IPS-18c (cell line): Measurements from ENCODE around the gene ATF6.
"Not testable (repeated sequence)": the region's sequence is repeated elsewhere in the genome, so short reads cannot be mapped to it uniquely, and the experiment has no call there.

Experiments used
- H3K4me3 ChIP-seq: 2 replicates; pipeline ENCODE4 v1.7.0; 2013; ENCODE audit warnings: low read depth, mild to moderate bottlenecking, low read length, moderate library complexity; ENCODE audit not compliant: insufficient read depth
- H3K9me3 ChIP-seq: one replicate; pipeline ENCODE4 v1.6.1; 2013; ENCODE audit warnings: mild to moderate bottlenecking, low read length, moderate library complexity; ENCODE audit not compliant: control insufficient read depth, insufficient read depth

ATF6 gene

DNA sequence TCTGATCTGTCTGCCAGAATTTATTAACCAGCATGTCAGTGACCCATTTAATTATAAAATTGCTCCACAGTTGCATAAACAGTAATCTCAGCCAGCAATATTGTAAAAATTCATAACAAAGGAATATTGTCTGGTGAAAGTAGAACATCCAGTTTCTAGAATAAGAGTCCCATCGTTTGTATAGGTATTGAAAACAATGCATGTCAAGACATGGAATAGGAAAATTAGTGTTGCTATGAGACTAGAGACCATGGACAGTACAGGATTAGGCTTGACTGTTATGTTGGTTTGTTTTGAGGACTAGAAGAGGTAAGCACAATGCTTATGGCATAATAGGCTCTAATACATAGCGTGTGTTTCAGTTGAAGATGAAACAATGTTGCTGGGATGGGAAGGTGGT lies 37.1 kb downstream of the ATF6 start:
- Histone ChIP-seq H3K4me3 (no peak overlapping the region), H3K9me3 (no peaks in the 10 kb centered on the region)

DNA sequence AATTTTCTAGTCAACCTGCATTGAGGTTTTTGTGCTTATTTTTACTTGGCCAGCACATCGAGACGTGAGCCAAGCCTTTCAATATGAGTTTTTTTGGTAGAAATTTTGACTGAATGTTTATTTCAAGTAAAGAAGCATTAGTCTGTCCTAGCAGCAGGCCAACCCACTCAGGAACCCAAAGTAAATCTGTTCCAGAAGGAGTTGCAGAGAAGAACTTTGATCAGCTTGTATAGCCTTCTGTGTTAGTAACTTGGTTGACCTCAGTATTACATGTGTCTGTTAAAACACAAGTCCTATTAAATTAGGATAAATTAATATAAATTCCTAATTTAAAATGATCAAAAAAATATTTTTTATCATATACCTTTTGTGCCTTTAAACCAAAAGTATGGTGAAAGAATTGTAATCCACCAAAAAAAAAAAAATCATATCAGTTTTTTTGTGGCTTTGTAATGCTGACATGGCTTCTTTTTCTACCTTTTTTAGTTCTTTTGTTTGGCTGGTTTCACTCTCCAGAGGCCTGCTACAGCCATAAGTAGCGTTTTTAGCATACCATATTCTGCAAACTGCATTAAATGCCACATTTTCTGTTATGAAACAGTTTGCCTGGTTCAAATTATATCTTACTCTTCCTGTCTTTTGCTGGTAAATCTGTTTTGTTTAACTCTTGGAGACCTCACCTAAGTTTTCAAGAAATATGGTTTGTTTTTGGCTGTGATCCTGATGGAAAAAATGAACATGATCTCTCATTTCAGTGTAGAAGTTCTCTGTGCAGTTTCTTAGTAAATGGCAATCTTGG lies 39.5 kb downstream of the ATF6 start:
- Histone ChIP-seq H3K9me3 (peaks cover 2% of the 10 kb centered on the region), H3K4me3 (no peak overlapping the region)

DNA sequence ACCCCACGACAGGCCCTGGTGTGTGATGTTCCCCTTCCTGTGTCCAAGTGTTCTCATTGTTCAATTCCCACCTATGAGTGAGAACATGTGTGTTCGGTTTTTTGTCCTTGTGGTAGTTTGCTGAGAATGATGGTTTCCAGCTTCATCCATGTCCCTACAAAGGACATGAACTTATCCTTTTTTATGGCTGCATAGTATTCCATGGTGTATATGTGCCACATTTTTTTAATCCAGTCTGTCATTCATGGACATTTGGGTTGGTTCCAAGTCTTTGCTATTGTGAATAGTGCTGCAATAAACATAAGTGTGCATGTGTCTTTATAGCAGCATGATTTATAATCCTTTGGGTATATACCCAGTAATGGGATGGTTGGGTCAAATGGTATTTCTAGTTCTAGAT lies 43.1 kb downstream of the ATF6 start:
- H3K4me3 ChIP-seq, H3K9me3 ChIP-seq: not testable (repeated sequence)

DNA sequence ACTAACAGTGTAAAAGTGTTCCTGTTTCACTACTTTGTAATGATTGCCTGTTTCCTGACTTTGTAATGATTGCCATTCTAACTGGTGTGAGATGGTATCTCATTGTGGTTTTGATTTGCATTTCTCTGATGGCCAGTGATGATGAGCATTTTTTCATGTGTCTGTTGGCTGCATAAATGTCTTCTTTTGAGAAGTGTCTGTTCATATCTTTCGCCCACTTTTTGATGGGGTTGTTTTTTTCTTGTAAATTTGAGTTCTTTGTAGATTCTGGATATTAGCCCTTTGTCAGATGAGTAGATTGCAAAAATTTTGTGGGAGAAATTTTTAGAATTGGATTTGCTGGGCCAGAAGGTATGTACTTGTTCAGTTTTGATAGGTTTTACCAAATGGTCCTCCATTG lies 43.5 kb downstream of the ATF6 start:
- not testable (repeated sequence) for H3K9me3 ChIP-seq, H3K4me3 ChIP-seq

DNA sequence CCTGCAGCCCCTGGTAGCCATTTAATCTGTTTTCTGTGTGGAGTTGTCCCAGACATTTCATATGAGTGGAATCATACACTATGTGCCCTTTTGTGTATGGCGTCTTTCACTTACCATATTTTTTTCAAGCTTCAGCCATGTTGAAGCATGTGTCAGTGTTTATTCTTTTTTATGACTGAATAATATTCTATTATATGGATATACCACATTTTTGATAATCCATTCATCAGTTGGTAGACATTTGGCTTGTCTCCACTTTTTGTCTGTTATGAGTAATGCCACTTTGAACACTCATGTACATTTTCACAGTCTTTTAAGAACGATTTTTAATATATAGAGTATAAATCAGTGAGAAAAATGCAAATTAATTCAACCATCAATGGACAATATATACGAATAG lies 44.7 kb downstream of the ATF6 start:
- H3K4me3 ChIP-seq = no peak overlapping the region
- H3K9me3 ChIP-seq = peaks cover 2% of the 10 kb centered on the region

DNA sequence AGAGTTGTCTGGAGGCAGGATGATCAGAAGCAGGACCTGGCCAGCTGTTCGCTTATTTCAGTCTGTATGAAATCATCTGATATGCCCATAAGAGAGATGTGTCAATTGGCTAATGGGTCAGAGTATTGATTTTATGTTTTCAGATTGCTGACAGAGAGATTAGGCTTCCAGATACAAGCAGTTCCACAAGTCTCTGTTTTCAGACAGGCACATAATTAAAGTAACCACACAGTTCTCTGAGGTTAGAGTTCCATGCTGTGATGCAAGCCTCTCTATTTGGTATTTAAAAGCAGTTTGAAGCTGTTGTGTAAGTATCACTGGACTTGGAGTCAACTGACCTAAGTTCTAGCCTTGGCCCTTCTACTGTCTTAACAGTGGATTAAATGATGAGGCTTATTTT lies 50.1 kb downstream of the ATF6 start:
- no peaks in the 10 kb centered on the region for H3K9me3 ChIP-seq
- H3K4me3 ChIP-seq = no peak overlapping the region

DNA sequence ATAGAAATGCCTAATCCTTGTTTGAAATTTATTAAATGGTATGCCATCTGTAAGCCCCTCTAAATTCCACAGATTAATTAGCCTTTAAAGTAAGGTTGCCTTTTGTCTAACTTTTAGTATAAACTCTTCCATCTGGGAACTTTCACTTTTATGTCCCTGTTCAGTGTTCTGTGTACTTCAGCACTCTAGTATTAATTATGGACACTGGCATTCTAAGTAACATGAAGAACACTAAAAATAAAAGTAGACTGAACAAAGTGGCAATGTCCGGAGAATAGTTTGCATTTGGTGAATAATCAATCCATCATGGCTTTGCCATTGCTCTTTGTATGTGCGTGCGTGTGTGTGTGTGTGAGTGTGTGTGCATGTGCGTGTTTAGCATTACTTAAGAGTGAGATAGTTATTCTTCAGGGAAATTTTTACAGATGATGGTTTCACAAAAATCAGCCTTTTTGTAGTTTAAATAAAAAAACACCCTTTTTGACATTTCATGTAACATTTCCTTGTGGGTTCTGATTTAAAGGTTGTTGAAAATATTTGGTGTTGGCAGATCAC lies 51.1 kb downstream of the ATF6 start:
- Histone ChIP-seq H3K9me3 (no peaks in the 10 kb centered on the region), H3K4me3 (no peak overlapping the region)

DNA sequence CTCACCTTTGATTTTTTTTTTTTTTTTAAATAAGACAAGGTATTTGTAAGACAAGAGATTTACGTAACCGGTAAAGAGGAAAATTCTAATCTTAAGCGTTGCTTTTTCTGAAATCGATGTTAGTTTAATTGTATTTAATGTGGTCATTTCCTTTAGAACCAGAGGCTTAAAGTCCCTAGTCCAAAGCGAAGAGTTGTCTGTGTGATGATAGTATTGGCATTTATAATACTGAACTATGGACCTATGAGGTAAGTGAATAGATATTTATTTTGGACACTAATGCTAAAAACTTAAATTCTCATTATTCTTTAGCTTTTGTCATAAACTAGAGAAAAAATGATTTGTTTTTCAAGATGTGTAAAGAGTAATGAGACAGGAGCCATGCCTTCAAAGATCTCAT lies 54.8 kb downstream of the ATF6 start:
- H3K4me3 ChIP-seq = no peak overlapping the region
- no peaks in the 10 kb centered on the region for H3K9me3 ChIP-seq

DNA sequence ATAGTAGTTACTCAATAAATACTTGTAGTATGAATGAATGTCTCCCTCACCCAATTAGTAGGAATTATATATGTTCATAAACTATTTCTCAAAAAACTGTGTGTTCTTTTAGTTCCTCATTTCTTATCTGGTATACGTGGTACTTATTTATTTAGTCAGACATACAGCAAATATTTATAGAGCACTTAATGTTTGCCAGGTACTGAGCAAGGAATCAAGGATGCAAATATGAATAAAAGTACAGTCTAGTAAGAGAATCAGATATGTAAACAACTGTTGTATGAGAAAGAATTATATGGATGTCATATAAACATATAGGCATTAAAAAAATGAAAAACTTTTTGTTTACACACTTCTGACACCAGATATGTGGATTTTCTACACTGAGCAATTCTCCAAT lies 58.5 kb downstream of the ATF6 start:
- H3K9me3 ChIP-seq = no peaks in the 10 kb centered on the region

DNA sequence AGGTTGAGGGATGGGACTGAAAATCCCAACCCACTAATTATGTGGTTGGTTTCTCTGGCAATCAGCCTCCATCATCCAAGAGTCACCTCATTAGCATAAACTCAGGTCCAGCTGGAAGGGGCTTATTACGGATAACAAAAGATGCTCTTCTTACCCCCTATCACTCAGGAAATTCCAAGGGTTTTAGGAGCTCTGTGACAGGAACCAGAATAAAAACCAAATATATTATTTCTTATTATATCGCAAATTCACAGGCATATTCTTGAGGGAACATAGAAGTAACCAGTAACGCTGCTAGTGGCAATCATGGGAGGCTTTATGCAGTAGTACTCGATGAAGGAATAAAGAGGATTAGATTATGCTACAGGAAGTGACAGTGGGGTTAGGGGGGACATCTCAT lies 59.7 kb downstream of the ATF6 start:
- Histone ChIP-seq H3K4me3 (no peak overlapping the region), H3K9me3 (no peaks in the 10 kb centered on the region)

More for the DNA sequence above, 58.5 kb downstream of the ATF6 start:
- no peak overlapping the region for H3K4me3 ChIP-seq

DNA sequence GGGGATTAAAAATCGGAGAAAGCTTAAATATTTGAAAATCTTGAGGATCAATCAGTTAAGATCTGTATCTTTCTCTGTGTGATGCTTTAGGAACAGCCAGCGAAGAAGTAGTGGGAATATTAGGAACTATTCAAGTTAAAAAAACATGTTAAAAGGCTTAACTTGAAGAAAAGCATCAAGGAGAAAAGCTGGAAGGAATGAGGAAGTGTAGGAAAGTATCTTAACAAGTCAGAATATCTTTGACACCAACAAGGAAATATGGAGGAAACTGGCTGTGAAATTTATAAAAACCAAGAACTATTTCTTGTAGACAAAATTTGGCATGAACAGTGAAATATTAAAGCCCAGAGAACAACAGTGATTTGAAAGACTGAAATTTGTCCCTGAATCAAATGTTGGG lies 60.4 kb downstream of the ATF6 start:
- Histone ChIP-seq H3K4me3 (no peak overlapping the region), H3K9me3 (no peaks in the 10 kb centered on the region)

DNA sequence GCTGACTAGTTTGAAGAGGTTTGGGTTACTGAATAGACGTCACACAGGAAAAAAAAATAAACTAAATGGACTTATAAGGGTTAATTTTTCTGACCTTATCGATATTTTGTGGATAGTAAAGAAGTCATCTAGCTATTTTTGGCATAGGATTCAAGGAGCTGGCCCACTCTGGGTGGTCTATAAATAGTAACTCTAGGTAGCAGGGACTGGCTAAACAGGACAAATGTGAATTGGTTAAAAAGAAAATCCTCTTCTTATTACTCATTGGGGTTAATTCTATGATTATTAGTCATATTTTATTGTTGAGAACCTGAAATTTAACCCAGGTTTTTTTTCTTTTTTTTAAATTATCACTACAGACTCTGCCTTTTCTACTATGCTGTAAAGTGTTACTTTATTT lies 61.7 kb downstream of the ATF6 start:
- Histone ChIP-seq H3K9me3 (no peaks in the 10 kb centered on the region), H3K4me3 (no peak overlapping the region)

DNA sequence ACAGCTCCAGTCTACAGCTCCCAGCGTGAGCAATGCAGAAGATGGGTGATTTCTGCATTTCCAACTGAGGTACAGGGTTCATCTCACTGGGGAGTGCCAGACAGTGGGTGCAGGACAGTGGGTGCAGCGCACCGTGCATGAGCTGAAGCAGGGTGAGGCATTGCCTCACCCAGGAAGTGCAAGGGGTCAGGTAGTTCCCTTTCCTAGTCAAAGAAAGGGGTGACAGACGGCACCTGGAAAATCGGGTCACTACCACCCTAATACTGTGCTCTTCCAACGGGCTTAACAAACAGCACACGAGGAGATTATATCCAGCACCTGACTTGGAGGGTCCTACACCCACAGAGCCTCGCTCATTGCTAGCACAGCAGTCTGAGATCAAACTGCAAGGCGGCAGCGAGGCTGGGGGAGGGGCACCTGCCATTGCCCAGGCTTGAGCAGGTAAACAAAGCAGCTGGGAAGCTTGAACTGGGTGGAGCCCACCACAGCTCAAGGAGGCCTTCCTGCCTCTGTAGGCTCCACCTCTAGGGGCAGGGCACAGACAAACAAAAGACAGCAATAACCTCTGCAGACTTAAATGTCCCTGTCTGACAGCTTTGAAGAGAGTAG lies 66.3 kb downstream of the ATF6 start:
- not testable (repeated sequence) for H3K4me3 ChIP-seq

DNA sequence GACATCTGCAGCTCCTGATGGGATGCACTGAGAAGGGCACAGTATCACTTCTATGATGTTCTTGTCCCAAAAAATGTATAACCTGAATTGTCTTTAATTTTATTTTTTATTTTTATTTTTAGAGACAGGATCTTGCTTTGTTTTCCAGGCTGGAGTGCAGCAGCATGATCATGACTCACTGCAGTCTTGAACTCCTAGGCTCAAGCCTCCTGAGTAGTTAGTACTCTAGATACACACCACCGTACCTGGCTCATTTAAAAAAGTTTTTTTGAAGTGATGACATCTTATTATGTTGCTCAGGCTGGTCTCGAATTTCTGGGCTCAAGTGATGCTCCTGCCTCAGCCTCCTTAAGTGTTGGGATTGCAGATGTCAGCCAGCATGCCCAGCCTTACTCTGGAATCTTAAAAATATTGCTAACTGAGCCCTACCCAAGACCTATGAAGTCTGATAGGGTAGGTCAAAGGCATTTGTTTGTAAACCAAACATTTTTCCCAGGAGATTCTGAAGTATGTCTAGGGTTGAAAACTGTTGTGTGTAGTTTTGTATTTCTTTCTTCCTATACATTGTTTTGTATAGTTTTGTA lies 68.9 kb downstream of the ATF6 start:
- peaks cover 2% of the 10 kb centered on the region for H3K9me3 ChIP-seq
- H3K4me3 ChIP-seq = no peak overlapping the region

More for the DNA sequence above, 66.3 kb downstream of the ATF6 start:
- H3K9me3 ChIP-seq = not testable (repeated sequence)

DNA sequence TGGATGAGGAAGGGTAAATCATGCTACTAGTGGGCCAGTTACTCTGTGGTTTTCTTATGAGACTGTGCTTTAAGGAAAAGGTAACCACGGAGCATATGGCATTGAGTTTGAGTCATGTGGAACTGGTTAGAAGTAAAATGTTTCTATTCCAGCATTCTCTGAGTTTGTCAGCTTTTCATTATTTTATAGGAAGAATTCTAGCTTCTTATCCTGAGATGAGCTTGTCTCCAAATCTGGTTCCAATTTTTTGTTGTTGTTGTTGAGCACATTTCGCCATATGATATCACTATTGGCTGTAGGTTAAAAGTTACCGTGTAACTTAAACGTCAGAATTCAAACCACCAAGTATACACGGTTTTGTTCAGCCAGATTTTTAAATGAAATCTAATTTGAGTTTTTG lies 69.9 kb downstream of the ATF6 start:
- no peak overlapping the region for H3K4me3 ChIP-seq
- peaks cover 2% of the 10 kb centered on the region for H3K9me3 ChIP-seq

DNA sequence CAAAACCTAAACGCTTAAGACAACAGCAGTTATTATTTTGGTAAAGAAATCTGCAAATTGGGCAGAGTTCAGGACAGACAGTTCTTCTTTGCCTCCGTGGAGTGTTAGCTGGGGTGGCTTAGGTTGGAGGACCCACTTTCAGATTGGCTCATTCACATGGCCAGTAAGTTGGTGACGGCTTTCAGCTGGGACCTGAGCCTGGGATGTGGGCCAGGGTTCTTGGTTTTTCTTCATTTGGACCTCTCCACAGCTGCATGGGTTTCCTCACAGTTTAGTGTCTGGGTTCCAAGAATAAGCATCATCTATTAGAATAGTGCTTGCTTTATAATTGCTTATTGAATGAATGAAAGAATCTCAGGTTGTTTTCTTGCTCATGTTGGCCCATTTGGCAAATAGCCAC lies 72.2 kb downstream of the ATF6 start:
- Histone ChIP-seq H3K9me3 (peaks cover 1% of the 10 kb centered on the region), H3K4me3 (no peak overlapping the region)

DNA sequence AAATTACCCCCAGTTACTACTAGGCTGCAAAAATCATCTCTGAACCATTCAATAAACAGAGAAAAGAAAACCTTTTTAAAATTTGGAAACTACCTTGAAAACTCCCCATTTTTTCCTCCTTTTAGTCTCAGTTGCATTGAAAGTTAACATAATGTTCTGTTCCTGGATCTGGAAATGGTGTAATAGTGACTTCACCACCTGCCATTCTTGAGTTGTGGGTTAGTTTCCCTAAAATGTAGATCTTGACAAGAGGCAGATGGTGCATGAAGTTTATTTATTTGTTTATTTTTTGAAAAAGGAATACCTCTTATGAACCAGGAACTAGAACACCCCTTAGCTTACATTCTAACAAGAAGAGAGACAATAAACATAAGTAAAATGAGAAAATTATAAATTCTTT lies 72.8 kb downstream of the ATF6 start:
- Histone ChIP-seq H3K4me3 (no peak overlapping the region), H3K9me3 (no peaks in the 10 kb centered on the region)

DNA sequence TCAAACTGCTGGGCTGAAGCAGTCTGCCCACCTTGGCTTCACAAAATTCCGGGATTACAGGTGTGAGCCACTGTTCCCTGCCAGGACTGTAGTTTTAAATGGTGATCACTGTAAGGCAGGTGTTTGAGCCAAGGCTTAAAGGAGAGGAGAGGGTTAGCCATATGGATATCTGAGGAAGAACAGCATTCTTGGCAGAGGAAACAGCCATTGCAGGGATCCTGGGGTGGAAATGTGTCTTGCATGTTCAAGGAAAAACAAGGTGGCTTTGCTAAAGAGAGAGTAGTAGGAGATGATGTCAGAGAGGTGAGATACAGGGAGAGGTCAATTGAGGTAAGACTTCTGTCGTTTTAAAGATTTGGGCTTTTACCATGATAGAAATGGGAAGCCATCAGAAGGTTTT lies 73.5 kb downstream of the ATF6 start:
- no peak overlapping the region for H3K4me3 ChIP-seq

More for the DNA sequence above, 73.5 kb downstream of the ATF6 start:
- no peaks in the 10 kb centered on the region for H3K9me3 ChIP-seq
